AG04449 (cell line): ENCODE measurements around the gene BEAN1.
"Not testable (repeated sequence)": the region's sequence is repeated elsewhere in the genome, so short reads cannot be mapped to it uniquely, and the experiment has no call there.

Experiments used
- CTCF ChIA-PET: fragments of 350-600 bp; formaldehyde crosslinking; extraction: SDS; loops from one replicate; lab custom pipeline; 2021; ENCODE audit warnings: antibody characterized with exemption; lab: Yijun Ruan, JAX
- POLR2A ChIA-PET: fragments of 400-600, 350-600 bp; formaldehyde crosslinking; extraction: SDS; loops from one replicate; lab custom pipeline; 2020; ENCODE audit warnings: antibody characterized with exemption, inconsistent platforms; lab: Yijun Ruan, JAX
- DNase-seq: peaks from one replicate; pipeline ENCODE4 v3.0.0-alpha.2; 2010; ENCODE audit warnings: low read depth, low spot score
- H3K4me3 ChIP-seq: 2 replicates; pipeline ENCODE4 v1.5.1; 2011; ENCODE audit warnings: low read depth, mild to moderate bottlenecking, control low read depth, low read length
- CTCF ChIP-seq: IDR thresholded peaks from one replicate; pipeline ENCODE4 v1.5.1; 2011; ENCODE audit warnings: mild to moderate bottlenecking, moderate library complexity, low read length, control low read depth, inconsistent platforms; ENCODE audit not compliant: insufficient read depth; ENCODE audit errors: missing control alignments

Gene BEAN1

DNA sequence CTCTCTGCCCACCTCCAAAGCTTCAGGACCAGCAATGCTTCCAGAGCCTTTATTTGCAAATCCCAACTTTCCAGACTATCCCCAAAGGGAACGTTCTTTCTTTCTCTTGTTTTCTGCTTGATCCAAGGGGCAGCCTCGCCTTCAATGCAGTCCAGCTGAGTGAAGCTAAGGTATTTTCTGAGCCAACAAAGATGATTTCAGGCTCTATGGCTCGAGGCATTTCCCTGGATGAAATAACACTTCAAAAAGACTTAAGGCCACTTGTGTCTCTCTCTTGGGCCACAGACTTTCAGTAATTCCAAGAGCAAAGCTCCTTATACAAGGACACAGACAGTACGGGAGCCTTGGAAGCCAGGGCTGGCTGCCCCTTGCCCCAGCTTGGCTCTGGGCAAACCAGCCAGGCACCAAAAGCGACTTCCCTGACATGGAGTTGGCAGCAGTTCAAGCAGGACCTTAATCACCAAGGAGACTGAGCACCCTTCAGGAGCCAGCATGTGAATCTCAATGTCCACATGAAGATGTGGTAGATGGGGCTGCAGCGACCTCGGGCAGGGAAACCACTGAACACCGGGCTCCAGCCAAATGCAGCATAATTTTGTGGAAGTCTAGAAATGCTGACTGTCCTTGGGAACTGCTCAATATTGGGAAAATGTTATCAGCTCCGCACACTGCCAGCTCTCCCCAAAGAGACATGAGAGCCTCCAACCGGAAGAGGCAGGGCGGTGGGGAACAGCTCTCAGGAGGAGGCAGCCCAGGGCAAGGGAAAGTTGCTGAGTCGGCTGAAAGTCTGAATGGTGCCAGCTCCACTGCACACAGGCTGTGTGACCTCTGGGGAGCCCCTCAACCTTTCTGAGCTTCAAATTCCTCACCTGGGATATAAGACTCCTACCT is 83.9 kb downstream of the BEAN1 start:
- POLR2A ChIA-PET: interaction anchor here (1.5 kb wide), 1 partner anchor 9 kb away, joined by 3 read pairs; no protein-coding TSS in a partner anchor
- H3K4me3 ChIP-seq: no peak overlapping the region
- TF ChIP-seq CTCF: no peak
- no peak for DNase-seq
- CTCF ChIA-PET: interaction anchor here (0.6 to 1.8 kb wide), 10 partner anchors 17 to 166 kb away, joined by 3 to 9 read pairs (median 4); no protein-coding TSS in a partner anchor

DNA sequence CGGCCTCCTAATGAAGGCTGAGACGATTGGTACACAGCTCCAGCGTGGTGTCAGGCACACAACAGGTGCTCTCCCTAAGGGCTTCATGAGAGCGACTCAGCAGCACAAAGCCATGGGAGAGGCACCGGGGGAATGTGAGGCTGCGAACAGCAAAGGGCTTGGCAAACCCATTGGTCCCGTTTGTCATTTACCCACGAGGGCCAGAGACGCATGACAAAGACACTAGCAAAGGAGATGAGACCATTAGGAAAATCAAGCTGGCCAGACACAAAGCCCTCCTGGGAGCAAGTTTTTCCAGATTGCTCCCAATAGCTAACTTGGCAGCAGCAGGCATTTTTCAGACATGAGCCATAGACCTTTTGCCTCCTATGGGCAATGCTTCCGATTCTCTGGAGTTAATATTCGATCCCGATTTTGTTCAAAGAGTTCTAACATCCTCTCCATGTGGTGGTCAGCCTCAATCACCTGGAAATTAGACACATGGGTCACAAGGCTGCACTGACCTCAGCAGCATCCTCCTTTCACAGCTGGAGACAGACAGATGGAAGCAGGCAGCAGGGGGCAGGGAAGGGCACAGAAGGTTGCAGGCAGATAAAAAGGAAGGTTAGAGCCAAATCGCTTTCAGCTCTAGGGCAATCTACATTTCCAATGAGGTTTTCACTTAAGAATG is 84.6 kb downstream of the BEAN1 start:
- H3K4me3 ChIP-seq: no peak overlapping the region
- no peak for DNase-seq
- CTCF ChIA-PET: interaction anchor here (0.8 to 1.8 kb wide), 15 partner anchors 10 to 167 kb away, joined by 3 to 9 read pairs (median 4); no protein-coding TSS in a partner anchor
- TF ChIP-seq CTCF: no peak
- POLR2A ChIA-PET: interaction anchor here (1.3 to 1.5 kb wide), 2 partner anchors 9 to 10 kb away, joined by 3 to 4 read pairs; no protein-coding TSS in a partner anchor

DNA sequence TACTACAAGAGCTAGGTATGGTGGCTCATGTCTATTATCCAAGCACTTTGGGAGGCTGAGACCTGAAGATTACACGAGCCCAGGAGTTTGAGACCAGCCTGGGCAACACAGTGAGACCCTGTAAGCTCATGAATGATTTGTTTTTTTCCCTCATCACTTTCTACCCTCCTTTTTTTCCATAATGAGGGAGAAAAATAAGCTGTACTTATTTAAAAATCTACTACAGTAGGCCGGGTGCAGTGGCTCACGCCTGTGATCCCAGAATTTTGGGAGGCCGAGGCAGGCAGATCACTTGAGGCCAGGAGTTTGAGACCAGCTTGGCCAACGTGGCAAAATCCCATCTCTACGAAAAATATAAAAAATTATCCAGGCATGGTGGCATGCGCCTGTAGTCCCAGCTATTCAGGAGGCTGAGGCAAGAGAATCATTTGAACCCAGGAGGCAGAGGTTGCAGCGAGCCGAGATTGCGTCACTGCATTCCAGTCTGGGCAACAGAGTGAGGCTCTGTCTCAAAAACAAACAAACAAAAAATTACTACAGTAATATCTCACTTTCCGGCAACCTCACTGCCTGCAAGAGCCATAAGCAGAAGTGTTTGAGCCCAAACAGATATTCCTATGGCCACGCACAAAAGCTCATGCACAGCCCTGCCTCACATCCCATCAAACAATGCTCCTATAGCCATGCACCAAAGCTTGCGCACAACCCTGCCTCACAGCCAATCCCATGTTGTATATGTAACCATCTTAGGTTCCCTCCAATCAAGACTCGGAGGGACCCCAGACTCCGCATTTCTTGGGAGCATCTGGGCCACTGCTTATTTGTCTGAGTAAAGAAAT is 85.4 kb downstream of the BEAN1 start:
- no peak overlapping the region for H3K4me3 ChIP-seq
- DNase-seq: no peak
- POLR2A ChIA-PET: interaction anchor here (1.3 to 1.5 kb wide), 2 partner anchors 10 kb away, joined by 3 to 4 read pairs; no protein-coding TSS in a partner anchor
- CTCF ChIA-PET: interaction anchor here (0.8 to 1.8 kb wide), 14 partner anchors 9 to 167 kb away, joined by 3 to 9 read pairs (median 4); no protein-coding TSS in a partner anchor
- no peak for TF ChIP-seq CTCF

- no peak for DNase-seq
- H3K4me3 ChIP-seq: no peak overlapping the region
- CTCF ChIA-PET: interaction anchor here (1.4 kb wide), 1 partner anchor 8 kb away, joined by 5 read pairs; no protein-coding TSS in a partner anchor
- POLR2A ChIA-PET: no interaction called here
- no peak for TF ChIP-seq CTCF
Observed at GRCh38 chr16:66513111-66513723, 86.1 kb downstream of the BEAN1 start.

DNA sequence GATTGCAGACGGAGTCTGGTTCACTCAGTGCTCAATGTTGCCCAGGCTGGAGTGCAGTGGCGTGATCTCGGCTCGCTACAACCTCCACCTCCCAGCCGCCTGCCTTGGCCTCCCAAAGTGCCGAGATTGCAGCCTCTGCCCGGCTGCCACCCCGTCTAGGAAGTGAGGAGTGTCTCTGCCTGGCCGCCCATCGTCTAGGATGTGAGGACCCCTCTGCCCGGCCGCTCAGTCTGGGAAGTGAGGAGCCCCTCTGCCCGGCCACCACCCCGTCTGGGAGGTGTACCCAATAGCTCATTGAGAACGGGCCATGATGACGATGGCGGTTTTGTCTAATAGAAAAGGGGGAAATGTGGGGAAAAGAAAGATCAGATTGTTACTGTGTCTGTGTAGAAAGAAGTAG is 87.3 kb downstream of the BEAN1 start:
- DNase-seq, H3K4me3 ChIP-seq, POLR2A ChIA-PET, CTCF ChIA-PET: not testable (repeated sequence)

GRCh38 chr16:66514980-66515595 is 88.0 kb downstream of the BEAN1 start:
- POLR2A ChIA-PET, DNase-seq, H3K4me3 ChIP-seq: not testable (repeated sequence)
- CTCF ChIA-PET: interaction anchor here (0.9 to 1.5 kb wide), 16 partner anchors 11 to 171 kb away, joined by 3 to 10 read pairs (median 4); partner anchors contain the start of gene CMTM2
